ENCODE measurements around the gene MRPL43. TPM values are rescaled to one million over a fixed set of nuclear protein-coding genes. Genes with fewer than 3 reads are reported as not detected.

Gene MRPL43
- total and polyA plus RNA-seq, 2 donors (not counting 1 experiment from before 2014, with no cell fraction given) = 61.4 to 62.1 TPM

GRCh38 chr10:101013365-101013825 lies 26.1 kb upstream of the MRPL43 start:
- Histone ChIP-seq H2AFZ (ENCODE audit: low read length) (no peak overlapping the region), H3K27me3 (ENCODE audit: control insufficient read depth, insufficient read depth, low read length) (no peaks in the 10 kb centered on the region)

GRCh38 chr10:101012525-101013364 lies 25.4 kb upstream of the MRPL43 start:
- H3K4me2 ChIP-seq (ENCODE audit: extremely low read depth, insufficient read depth, low read length) = no peak overlapping the region
- peak; percentile 91 to 93 for DNase-seq (ENCODE audit: low read depth in 2 of 2)
- H4K20me1 ChIP-seq (ENCODE audit: control insufficient read depth, extremely low read depth, insufficient read depth, low read length) = no peaks in the 10 kb centered on the region
- no peaks in the 10 kb centered on the region for H3K9me3 ChIP-seq (ENCODE audit: control insufficient read depth, insufficient read depth, low read depth, low read length)
- H3K79me2 ChIP-seq (ENCODE audit: control insufficient read depth, insufficient read depth, low read length) = no peaks in the 10 kb centered on the region
- H3K27ac ChIP-seq (ENCODE audit: insufficient read depth, low read length) = peak overlapping the region; percentile 46
- peaks cover 4% of the 10 kb centered on the region for H3K36me3 ChIP-seq (ENCODE audit: control insufficient read depth, insufficient read depth, low read length)
- H3K4me3 ChIP-seq (replicated peaks in 1 of 4; ENCODE audit: control extremely low read depth in 1 of 4, insufficient read depth in 1 of 4, low read depth in 3 of 4, low read length in 4 of 4) = no peak overlapping the region
- H2AFZ ChIP-seq (ENCODE audit: low read length) = no peak overlapping the region
- no peak overlapping the region for H3K9ac ChIP-seq (ENCODE audit: insufficient read depth, low read length)
- TF ChIP-seq CTCF (conservative IDR thresholded peaks at IDR 0.05 in 1 of 2, IDR thresholded peaks at IDR 0.05 in 1 of 2; ENCODE audit: low read depth in 1 of 2, low read length in 2 of 2) (peak; percentile 75), EZH2 (IDR thresholded peaks at IDR 0.05; ENCODE audit: low read length, missing control alignments) (no peak)
- H3K4me1 ChIP-seq (ENCODE audit: control insufficient read depth, extremely low read depth, insufficient read depth, low read length) = peaks cover 25% of the 10 kb centered on the region
- H3K27me3 ChIP-seq (ENCODE audit: control insufficient read depth, insufficient read depth, low read length) = no peaks in the 10 kb centered on the region

More at GRCh38 chr10:101013365-101013825, 26.1 kb upstream of the MRPL43 start:
- no peaks in the 10 kb centered on the region for H4K20me1 ChIP-seq (ENCODE audit: control insufficient read depth, extremely low read depth, insufficient read depth, low read length)
- H3K9ac ChIP-seq (ENCODE audit: insufficient read depth, low read length) = no peak overlapping the region
- no peaks in the 10 kb centered on the region for H3K9me3 ChIP-seq (ENCODE audit: control insufficient read depth, insufficient read depth, low read depth, low read length)
- no peaks in the 10 kb centered on the region for H3K36me3 ChIP-seq (ENCODE audit: control insufficient read depth, insufficient read depth, low read length)
- H3K27ac ChIP-seq (ENCODE audit: insufficient read depth, low read length) = peak overlapping the region; percentile 46
- no peaks in the 10 kb centered on the region for H3K79me2 ChIP-seq (ENCODE audit: control insufficient read depth, insufficient read depth, low read length)
- no peak overlapping the region for H3K4me3 ChIP-seq (replicated peaks in 1 of 4; ENCODE audit: control extremely low read depth in 1 of 4, insufficient read depth in 1 of 4, low read depth in 3 of 4, low read length in 4 of 4)
- no peak for DNase-seq (ENCODE audit: low read depth in 2 of 2)
- no peak overlapping the region for H3K4me2 ChIP-seq (ENCODE audit: extremely low read depth, insufficient read depth, low read length)
- TF ChIP-seq EZH2 (IDR thresholded peaks at IDR 0.05; ENCODE audit: low read length, missing control alignments) = no peak
- no peak for TF ChIP-seq CTCF (conservative IDR thresholded peaks at IDR 0.05 in 1 of 2, IDR thresholded peaks at IDR 0.05 in 1 of 2; ENCODE audit: low read depth in 1 of 2, low read length in 2 of 2)
- peaks cover 22% of the 10 kb centered on the region for H3K4me1 ChIP-seq (ENCODE audit: control insufficient read depth, extremely low read depth, insufficient read depth, low read length)

- H3K9ac ChIP-seq (ENCODE audit: insufficient read depth, low read length) = no peak overlapping the region
- H4K20me1 ChIP-seq (ENCODE audit: control insufficient read depth, extremely low read depth, insufficient read depth, low read length) = no peaks in the 10 kb centered on the region
- TF ChIP-seq EZH2 (IDR thresholded peaks at IDR 0.05; ENCODE audit: low read length, missing control alignments) (no peak), CTCF (conservative IDR thresholded peaks at IDR 0.05 in 1 of 2, IDR thresholded peaks at IDR 0.05 in 1 of 2; ENCODE audit: low read depth in 1 of 2, low read length in 2 of 2) (peak; percentile 40 to 52)
- H3K27ac ChIP-seq (ENCODE audit: insufficient read depth, low read length) = no peak overlapping the region
- H3K4me1 ChIP-seq (ENCODE audit: control insufficient read depth, extremely low read depth, insufficient read depth, low read length) = peaks cover 32% of the 10 kb centered on the region
- H3K9me3 ChIP-seq (ENCODE audit: control insufficient read depth, insufficient read depth, low read depth, low read length) = no peaks in the 10 kb centered on the region
- H2AFZ ChIP-seq (ENCODE audit: low read length) = no peak overlapping the region
- no peak overlapping the region for H3K4me2 ChIP-seq (ENCODE audit: extremely low read depth, insufficient read depth, low read length)
- H3K36me3 ChIP-seq (ENCODE audit: control insufficient read depth, insufficient read depth, low read length) = peaks cover 9% of the 10 kb centered on the region
- no peak for DNase-seq (ENCODE audit: low read depth in 2 of 2)
- H3K27me3 ChIP-seq (ENCODE audit: control insufficient read depth, insufficient read depth, low read length) = no peaks in the 10 kb centered on the region
- H3K4me3 ChIP-seq (replicated peaks in 1 of 4; ENCODE audit: control extremely low read depth in 1 of 4, insufficient read depth in 1 of 4, low read depth in 3 of 4, low read length in 4 of 4) = no peak overlapping the region
- no peaks in the 10 kb centered on the region for H3K79me2 ChIP-seq (ENCODE audit: control insufficient read depth, insufficient read depth, low read length)
Measured at GRCh38 chr10:101011517-101012423, 24.5 kb upstream of the MRPL43 start.

Measured in fibroblast of lung (primary cell).